ENCODE data around the gene N4BP3. TPM values are rescaled to one million over a fixed set of nuclear protein-coding genes. Genes with fewer than 3 reads are reported as not detected.

N4BP3 gene
- total RNA-seq, 1 experiment from 2014 or later = 4.8 TPM

GRCh38 chr5:178120607-178121357 lies 7.5 kb downstream of the N4BP3 start:
- Mint-ChIP-seq H3K4me3 (ENCODE audit: low read depth, unreplicated experiment) (no peak overlapping the region), H3K27ac (ENCODE audit: unreplicated experiment) (no peak overlapping the region), H3K36me3 (ENCODE audit: insufficient read depth, unreplicated experiment) (peaks cover 14% of the 10 kb centered on the region), H3K27me3 (ENCODE audit: unreplicated experiment) (no peaks in the 10 kb centered on the region), H3K9me3 (ENCODE audit: low read depth, unreplicated experiment) (no peaks in the 10 kb centered on the region), H3K4me1 (ENCODE audit: low read depth, unreplicated experiment) (peaks cover 22% of the 10 kb centered on the region)
- intact Hi-C loops (cut with micrococcal nuclease; ENCODE audit: unreplicated experiment) = no loop called here
- TF ChIP-seq CTCF (IDR thresholded peaks at IDR 0.05; ENCODE audit: unreplicated experiment) = peak; percentile 35
- BruUV-seq (replicated peaks) = no TSS peak
- CTCF ChIA-PET = interaction anchor here (0.7 to 1.1 kb wide), 3 partner anchors 43 to 45 kb away, joined by 3 to 6 read pairs (median 3); no protein-coding TSS in a partner anchor
- peak; percentile 58 for DNase-seq

- DNase-seq = no peak
- no peak overlapping the region for H3K27ac Mint-ChIP-seq (ENCODE audit: unreplicated experiment)
- CTCF ChIA-PET = interaction anchor here (1.1 kb wide), 2 partner anchors 43 to 46 kb away, joined by 3 to 6 read pairs; no protein-coding TSS in a partner anchor
- no peak for TF ChIP-seq CTCF (IDR thresholded peaks at IDR 0.05; ENCODE audit: unreplicated experiment)
- H3K27me3 Mint-ChIP-seq (ENCODE audit: unreplicated experiment) = no peaks in the 10 kb centered on the region
- H3K36me3 Mint-ChIP-seq (ENCODE audit: insufficient read depth, unreplicated experiment) = peaks cover 14% of the 10 kb centered on the region
- BruUV-seq (replicated peaks) = no TSS peak
- H3K4me1 Mint-ChIP-seq (ENCODE audit: low read depth, unreplicated experiment) = peaks cover 22% of the 10 kb centered on the region
- H3K4me3 Mint-ChIP-seq (ENCODE audit: low read depth, unreplicated experiment) = no peak overlapping the region
- no peaks in the 10 kb centered on the region for H3K9me3 Mint-ChIP-seq (ENCODE audit: low read depth, unreplicated experiment)
- intact Hi-C loops (cut with micrococcal nuclease; ENCODE audit: unreplicated experiment) = no loop called here
These were observed 8.3 kb downstream of the N4BP3 start for GRCh38 chr5:178121391-178122276.

- H3K27ac Mint-ChIP-seq (ENCODE audit: unreplicated experiment) = no peak overlapping the region
- peaks cover 14% of the 10 kb centered on the region for H3K36me3 Mint-ChIP-seq (ENCODE audit: insufficient read depth, unreplicated experiment)
- no peak for DNase-seq
- no peaks in the 10 kb centered on the region for H3K27me3 Mint-ChIP-seq (ENCODE audit: unreplicated experiment)
- no peaks in the 10 kb centered on the region for H3K9me3 Mint-ChIP-seq (ENCODE audit: low read depth, unreplicated experiment)
- H3K4me1 Mint-ChIP-seq (ENCODE audit: low read depth, unreplicated experiment) = peaks cover 22% of the 10 kb centered on the region
- intact Hi-C loops (cut with micrococcal nuclease; ENCODE audit: unreplicated experiment) = no loop called here
- no peak for TF ChIP-seq CTCF (IDR thresholded peaks at IDR 0.05; ENCODE audit: unreplicated experiment)
- no peak overlapping the region for H3K4me3 Mint-ChIP-seq (ENCODE audit: low read depth, unreplicated experiment)
- BruUV-seq (replicated peaks) = no TSS peak
- CTCF ChIA-PET = no interaction called here
These were observed 9.0 kb downstream of the N4BP3 start for GRCh38 chr5:178122346-178122745.

- H3K4me1 Mint-ChIP-seq (ENCODE audit: low read depth, unreplicated experiment) = peaks cover 22% of the 10 kb centered on the region
- intact Hi-C loops (cut with micrococcal nuclease; ENCODE audit: unreplicated experiment) = no loop called here
- peak; percentile 55 for DNase-seq
- TF ChIP-seq CTCF (IDR thresholded peaks at IDR 0.05; ENCODE audit: unreplicated experiment) = no peak
- H3K36me3 Mint-ChIP-seq (ENCODE audit: insufficient read depth, unreplicated experiment) = peaks cover 14% of the 10 kb centered on the region
- H3K4me3 Mint-ChIP-seq (ENCODE audit: low read depth, unreplicated experiment) = peak overlapping the region; percentile 31
- H3K27me3 Mint-ChIP-seq (ENCODE audit: unreplicated experiment) = no peaks in the 10 kb centered on the region
- BruUV-seq (replicated peaks) = no TSS peak
- H3K27ac Mint-ChIP-seq (ENCODE audit: unreplicated experiment) = peak overlapping the region; percentile 56
- no peaks in the 10 kb centered on the region for H3K9me3 Mint-ChIP-seq (ENCODE audit: low read depth, unreplicated experiment)
- CTCF ChIA-PET = interaction anchor here (0.6 to 2.1 kb wide), 9 partner anchors 9 to 48 kb away, joined by 3 to 16 read pairs (median 3); no protein-coding TSS in a partner anchor
These were observed 10.0 kb downstream of the N4BP3 start for GRCh38 chr5:178123094-178123965.
